HT-29 (cell line): ENCODE results near the gene LRRC37A3. TPM values are rescaled to one million over a fixed set of nuclear protein-coding genes. Genes with fewer than 3 reads are reported as not detected.
"Not testable (repeated sequence)": the region's sequence is repeated elsewhere in the genome, so short reads cannot be mapped to it uniquely, and the experiment has no call there.

ENCODE experiments used
- DNase-seq: peaks from one replicate; pipeline ENCODE4 v3.0.0-alpha.2; 2015; ENCODE audit warnings: low spot score
- total RNA-seq: library from RNA; depleted of rRNA; stranded (reverse); fragments of >200 nt; shearing (Covaris generic); gene quantifications from 2 replicates; pipeline ENCODE4 v1.2.3, GENCODE V29; 2014

Gene LRRC37A3
- total RNA-seq, 1 experiment from 2014 or later, result 5.5 TPM

GRCh38 chr17:64926430-64926829 is 7.2 kb upstream of the LRRC37A3 start:
- not testable (repeated sequence) for DNase-seq

DNA sequence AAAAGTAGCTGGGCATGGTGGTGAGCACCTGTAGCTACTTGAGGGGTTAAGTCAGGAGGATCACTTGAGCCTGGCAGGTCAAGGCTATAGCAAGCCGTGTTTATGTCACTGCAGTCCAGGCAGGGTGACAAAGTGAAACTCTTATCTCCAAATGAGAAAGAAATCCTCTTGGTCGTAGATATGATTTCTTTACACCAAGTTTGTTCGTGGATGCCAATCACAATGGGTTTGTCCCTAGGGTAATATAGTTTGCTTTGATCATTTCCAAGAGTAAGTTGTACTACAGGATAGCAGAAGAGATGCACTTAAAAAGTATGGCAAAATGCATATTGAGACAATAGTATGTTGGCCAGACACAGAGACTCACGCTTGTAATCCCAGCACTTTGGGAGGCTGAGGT is 6.0 kb upstream of the LRRC37A3 start:
- DNase-seq, result not testable (repeated sequence)

GRCh38 chr17:64923051-64923568 is 3.8 kb upstream of the LRRC37A3 start:
- not testable (repeated sequence) for DNase-seq

GRCh38 chr17:64920419-64921172 is 1.3 kb upstream of the LRRC37A3 start:
- no peak for DNase-seq

DNA sequence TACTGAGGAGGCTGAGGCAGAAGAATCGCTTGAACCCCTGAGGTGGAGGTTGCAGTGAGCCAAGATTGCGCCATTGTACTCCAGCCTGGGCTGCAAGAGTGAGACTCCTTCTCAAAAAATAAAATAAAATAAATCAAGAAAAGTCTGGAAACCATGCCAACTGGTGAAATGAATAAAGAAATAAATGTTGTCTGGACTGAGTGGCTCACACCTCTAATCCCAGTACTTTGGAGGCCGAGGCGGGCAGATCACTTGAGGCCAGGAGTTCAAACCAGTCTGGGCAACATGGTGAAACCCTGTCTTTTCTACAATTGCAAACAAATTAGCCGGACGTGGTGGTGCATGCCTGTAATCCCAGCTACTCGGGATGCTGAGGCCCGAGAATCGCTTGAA is 744 bp upstream of the LRRC37A3 start:
- peak; percentile 28 for DNase-seq

GRCh38 chr17:64918842-64919288 is 413 bp downstream of the LRRC37A3 start:
- peak; percentile 40 for DNase-seq

- DNase-seq, result not testable (repeated sequence)
These were observed 1.7 kb downstream of the LRRC37A3 start for GRCh38 chr17:64917540-64917939.

DNA sequence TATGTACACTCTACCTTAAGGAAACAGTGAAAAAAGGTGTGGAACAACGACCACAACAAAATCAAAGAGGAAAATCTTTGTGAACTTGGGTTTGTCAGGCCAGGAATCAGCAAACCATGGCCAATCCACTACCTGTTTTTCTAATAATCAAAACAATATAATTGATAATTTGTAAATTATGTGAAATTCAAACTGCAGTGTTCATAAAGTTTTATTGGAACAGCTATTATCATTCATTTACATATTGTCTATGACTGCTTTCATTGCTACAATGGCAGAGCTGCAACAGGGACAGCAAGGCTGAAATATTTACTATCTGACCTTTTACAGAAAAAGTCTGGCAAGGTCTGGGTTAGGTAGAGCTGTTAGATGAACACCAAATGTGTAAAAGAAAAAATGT is 4.0 kb downstream of the LRRC37A3 start:
- not testable (repeated sequence) for DNase-seq

GRCh38 chr17:64910191-64910514 is 9.1 kb downstream of the LRRC37A3 start:
- DNase-seq, result not testable (repeated sequence)

DNA sequence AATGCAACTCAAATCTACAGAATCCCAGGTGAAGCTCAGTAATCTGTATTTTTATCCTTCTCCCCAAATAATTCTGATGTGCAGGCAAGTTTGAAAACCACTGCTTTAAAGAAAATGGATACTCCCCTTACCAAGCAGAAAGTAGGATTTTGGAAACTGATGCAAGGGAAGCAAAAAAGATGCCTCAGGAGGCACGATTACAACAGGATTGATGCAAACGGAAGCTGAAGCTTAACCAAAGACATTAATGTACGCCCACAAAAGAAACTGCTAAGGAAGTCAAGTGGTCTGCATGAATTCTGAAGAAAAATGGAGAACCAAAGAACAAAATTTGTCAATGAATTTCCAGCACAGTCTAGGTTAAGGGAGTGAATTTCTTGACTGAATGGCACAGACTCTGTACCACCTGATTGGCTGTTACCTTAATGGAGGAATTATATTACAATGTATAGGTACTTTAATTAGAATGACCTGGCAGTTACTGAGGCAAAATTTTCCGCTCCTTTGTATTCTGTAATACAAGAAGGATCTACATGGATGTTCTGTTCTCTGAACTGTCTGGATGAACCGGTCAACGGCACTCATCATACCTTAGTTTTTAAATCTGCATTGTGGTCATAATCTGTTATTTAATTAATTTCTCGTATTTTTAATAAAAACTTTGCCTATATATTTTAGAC is 9.6 kb downstream of the LRRC37A3 start:
- not testable (repeated sequence) for DNase-seq

- not testable (repeated sequence) for DNase-seq
These were observed 15.2 kb downstream of the LRRC37A3 start for GRCh38 chr17:64904069-64904468.

DNA sequence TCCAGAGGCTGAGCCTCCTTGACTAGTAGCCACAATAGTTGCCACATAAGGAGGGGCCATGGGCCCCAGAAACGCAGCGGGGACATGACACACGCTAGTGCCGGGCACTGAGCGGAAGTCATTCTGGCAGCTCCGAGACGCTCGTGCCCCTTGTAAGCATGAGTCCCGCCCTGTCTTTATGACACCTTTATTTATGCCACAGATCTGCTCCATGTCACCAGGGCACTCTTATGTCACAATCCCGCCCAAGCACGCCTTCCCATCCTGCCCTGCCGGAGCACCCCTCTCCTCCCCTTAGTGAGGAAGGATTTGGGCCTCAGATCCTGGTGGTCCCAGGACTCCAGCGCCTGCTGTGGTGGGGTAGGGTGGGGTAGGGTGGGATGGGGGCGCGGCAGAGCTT is 22.1 kb downstream of the LRRC37A3 start:
- peak; percentile 25 for DNase-seq

GRCh38 chr17:64874210-64874609 is 45.1 kb downstream of the LRRC37A3 start:
- DNase-seq, result not testable (repeated sequence)

DNA sequence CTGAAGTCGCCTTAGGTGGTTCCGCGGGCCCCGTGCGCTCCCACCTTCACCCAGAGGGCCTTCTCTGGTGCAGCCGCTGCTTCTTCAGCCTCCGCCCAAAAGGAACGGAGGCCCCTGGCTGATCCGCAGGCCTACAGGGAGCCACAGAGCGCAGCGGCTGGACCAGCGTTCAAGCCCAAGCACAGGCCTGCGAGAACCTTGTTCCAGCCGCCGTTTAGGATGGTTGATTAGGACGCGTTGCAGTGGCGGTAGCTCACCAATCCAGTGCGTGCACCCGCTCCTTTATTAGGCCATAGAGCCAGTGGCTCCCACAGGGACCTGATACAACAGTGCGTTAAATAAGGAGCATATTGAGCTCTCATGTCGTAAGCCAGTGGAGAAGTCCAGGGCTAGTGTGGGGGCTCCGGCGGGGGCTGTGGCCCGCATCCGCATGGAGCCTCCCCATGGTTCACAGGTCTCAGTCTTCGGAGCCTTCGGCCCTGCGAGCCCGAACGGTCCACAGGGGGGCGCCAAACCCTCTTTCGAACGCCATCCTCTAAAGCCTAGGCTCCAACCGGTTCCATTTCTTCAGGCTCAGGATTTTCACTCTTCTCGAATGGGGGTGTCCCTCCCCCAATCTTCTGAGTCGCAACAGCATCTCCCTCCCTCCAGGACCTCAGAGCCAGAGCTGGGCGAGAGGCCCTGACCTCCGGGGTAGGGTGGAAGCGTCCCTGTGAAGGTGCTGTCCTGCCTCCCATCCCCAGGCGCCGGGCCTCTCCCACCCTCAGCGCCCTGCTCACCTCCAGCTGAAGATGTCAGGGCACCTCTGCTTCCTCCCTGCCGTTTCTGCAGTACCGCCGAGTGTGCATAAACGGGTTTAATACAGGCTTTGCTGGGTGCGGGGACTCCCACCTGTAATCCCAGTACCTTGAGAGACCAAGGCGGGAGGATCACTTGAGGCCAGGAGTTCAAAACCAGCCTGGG is 71.5 kb downstream of the LRRC37A3 start:
- DNase-seq, result peak; percentile 55

DNA sequence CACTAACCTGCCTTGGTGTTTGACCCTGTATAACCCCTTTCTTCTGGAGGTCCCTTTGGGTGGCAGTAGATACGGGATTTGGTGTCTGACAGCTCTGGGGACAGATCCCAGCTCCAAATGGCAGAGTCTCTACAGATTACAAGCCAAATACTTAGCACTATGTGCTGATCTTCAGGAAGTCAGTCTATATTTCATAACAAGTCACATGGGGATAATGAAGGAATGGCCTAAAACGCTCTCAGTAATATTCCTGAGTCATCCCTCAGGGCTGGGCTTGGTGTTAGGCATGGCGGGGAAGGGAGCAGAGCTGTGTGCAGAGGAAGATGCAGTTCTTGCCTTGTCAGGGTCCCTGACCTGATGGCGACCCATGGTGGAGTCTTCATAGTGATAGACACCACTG is 72.4 kb downstream of the LRRC37A3 start:
- not testable (repeated sequence) for DNase-seq

DNA sequence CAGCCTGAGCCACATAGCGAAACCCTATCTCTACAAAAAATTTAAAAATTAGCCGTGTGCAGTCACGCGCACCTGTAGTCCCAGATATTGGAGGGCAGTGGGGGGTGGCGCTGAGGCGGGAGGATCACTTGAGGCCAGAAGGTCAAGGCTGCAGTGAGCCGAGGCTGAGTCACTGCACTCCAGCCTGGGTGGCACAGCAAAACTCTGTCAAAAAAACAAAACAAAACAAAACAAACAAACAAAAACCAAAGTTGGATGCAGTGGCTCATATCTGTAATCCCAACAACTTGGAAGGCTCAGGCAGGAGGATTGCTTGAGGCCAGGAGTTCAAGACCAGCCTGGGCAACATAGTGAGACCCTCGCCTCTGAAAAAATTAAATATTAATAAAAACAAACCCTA is 75.4 kb downstream of the LRRC37A3 start:
- DNase-seq, result not testable (repeated sequence)

DNA sequence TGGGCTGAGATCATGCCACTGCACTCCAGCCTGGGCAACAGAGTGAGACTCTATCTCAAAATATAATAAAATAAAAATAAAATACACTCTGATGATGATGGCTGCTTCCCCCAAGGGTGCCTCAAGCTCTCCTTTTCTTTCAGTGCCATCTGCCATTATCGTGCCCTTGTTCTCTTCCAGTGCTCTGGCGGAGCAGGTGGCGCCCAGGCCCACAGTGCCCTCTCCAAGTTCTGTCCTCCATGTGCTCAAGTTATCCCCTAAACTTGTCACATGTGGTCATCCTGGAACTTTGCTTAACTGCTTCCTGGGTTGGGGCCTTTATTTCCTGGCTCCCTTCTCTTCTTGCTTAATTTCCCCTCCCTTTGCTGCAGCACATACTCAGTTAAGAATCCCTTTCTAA is 76.4 kb downstream of the LRRC37A3 start:
- DNase-seq, result not testable (repeated sequence)

DNA sequence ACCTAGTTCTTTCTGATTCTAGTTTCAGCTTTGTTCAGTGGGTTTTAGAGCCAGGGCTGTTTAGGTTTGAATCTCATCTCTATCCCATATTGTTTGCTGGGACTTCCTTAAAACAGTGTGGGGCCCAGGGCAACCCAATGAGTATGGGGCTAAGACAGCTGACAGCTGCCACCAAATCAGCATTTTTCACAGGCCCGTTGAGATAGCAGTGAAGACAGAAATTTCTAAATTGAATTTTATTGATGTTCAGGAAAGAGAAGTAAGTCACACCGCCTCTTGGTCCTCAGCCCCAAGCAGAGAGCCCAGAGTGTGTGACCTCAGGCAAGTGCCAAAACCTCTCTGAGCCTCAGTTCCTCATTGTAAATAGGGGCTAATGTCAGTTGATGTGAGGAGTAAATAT is 78.3 kb downstream of the LRRC37A3 start:
- DNase-seq, result not testable (repeated sequence)

DNA sequence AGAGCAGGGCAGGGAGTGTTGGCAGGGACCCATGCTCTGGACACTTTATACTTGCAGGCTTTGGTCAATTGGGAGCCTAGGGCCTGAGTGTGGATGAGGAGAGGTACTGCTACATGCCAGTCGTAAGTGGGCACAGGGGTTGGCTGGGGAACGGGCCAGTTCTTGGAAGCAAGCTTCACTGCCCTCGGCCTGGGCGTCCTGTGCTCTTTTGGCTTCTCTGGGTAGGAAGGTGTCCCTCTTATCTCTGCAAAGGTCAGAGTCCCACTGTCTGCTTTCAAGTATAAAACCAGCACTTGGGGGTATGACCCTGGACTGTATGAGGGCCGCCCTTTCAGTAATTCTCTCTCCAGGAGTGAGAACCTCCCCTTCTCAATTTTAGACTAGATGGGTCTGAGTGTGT is 80.8 kb downstream of the LRRC37A3 start:
- DNase-seq, result not testable (repeated sequence)

DNA sequence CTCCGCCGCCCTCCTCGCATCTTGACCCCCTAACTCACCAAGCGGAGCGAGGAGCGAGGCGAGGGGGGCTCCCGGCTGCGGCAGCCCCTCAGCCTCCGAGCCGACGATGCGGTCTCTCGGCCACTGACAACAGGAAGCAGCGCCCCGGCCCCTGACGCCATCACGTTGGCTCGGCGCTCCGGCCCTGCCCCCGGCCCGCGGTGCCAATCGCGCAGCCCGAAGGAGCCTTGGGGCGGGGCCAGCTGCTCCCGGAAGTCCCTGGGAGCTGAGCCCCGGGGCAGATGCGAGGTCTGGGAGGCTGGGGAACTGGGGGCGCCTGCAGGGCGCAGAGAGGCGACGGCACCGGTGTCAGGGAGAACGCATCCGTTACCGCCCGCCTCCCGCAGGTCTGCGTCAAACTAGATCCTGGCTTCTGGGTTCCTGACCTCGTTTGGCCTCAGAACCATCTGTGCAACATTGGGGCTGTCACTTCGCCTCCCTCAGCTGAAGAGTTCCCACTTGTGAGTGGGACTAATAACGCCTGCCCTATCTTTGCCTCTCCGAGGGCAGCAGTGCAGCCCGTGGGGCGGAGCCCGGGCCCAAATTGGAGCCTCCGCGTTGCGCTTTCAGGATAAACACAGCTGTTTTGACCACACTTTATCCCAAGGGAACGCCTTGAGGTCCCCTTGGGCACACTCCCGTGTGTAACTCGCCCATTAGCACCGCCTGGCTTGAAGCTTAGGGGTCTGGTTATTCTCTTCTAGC is 82.1 kb downstream of the LRRC37A3 start:
- DNase-seq, result peak; percentile 79

- DNase-seq, result peak; percentile 12
These were observed 82.7 kb downstream of the LRRC37A3 start for GRCh38 chr17:64836623-64837017.
